ENCODE data around the gene APOL1.
"Not testable (repeated sequence)": the region's sequence is repeated elsewhere in the genome, so short reads cannot be mapped to it uniquely, and the experiment has no call there.

DNA sequence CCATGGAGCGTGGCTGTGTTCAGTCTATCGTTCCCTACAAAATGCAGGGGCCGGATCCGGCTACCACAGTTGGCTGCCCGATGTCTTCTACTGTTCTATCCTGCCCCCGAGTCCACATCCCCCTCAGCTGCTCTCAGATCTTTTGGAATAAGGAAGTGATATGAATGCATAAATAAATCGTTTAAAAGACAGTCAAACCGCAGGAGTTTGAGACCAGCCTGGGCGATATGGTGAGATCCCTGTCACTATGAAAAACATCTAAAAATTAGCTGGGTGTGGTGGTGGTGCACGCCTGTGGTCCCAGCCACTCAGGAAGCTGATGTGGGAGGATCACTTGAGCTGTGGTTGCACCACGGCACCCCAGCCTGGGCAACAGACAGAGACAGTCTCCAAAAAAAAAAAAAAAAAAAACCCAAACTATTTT, 37.0 kb downstream of the APOL1 start:
- TF ChIP-seq POLR2A (IDR thresholded peaks at IDR 0.05; ENCODE audit: low read length); GATA1 (IDR thresholded peaks at IDR 0.05; ENCODE audit: low read depth, low read length): not testable (repeated sequence)
